ENCODE data around the gene KRTDAP. TPM values are rescaled to one million over a fixed set of nuclear protein-coding genes. Genes with fewer than 3 reads are reported as not detected.

The KRTDAP gene
- polyA plus RNA-seq, 1 donor (not counting 4 experiments of a cell fraction or from before 2014, with no cell fraction given) = 85.4 TPM

DNA sequence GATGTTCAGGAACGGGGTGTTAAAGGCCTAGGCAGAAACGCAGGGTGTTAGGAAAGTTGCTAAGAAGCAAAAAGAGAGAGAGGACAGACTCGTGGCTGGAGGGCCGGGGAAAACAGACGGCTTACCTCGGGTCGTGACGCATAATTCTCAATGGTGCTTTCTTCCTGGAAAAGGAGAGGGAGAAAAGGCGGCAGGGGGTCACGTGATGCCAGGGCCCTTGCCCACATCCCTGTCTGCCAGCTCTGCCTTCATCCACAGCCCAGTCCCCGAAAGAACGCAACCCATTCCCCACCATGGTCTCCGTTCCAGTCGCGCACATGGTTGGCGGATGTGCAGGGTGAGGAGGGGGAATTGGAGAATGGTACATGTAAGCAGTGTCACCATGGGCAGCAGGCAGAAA, 1.6 kb downstream of the KRTDAP start:
- no peaks in the 10 kb centered on the region for H3K79me2 ChIP-seq (ENCODE audit: control insufficient read depth, insufficient read depth, low read length)
- H3K4me3 ChIP-seq (ENCODE audit: control insufficient read depth in 2 of 3, extremely low read depth in 1 of 3, insufficient read depth in 2 of 3, low read depth in 1 of 3, low read length in 3 of 3) = no peak overlapping the region
- FAIRE-seq = no peak
- dilution Hi-C loops (cut with MboI; ENCODE audit: extremely low pct_ligation_motif_present, low sequenced_read_pairs) = no loop called here
- H3K4me1 ChIP-seq (ENCODE audit: control insufficient read depth, extremely low read depth, insufficient read depth, low read length) = peaks cover 6% of the 10 kb centered on the region
- DNase-seq (ENCODE audit: low read depth, low spot score) = no peak
- H3K9me1 ChIP-seq (ENCODE audit: control insufficient read depth, extremely low read depth, insufficient read depth, low read length) = no peaks in the 10 kb centered on the region
- no peak overlapping the region for H2AFZ ChIP-seq (ENCODE audit: control insufficient read depth, low read length)
- H3K36me3 ChIP-seq (ENCODE audit: control insufficient read depth in 2 of 2, extremely low read depth in 1 of 2, insufficient read depth in 2 of 2, low read length in 2 of 2) = no peaks in the 10 kb centered on the region
- H3K9me3 ChIP-seq (ENCODE audit: control insufficient read depth, low read depth, low read length) = no peaks in the 10 kb centered on the region
- TF ChIP-seq EZH2 (IDR thresholded peaks at IDR 0.05; ENCODE audit: low read length) = no peak
- TF ChIP-seq, protein P1, sequence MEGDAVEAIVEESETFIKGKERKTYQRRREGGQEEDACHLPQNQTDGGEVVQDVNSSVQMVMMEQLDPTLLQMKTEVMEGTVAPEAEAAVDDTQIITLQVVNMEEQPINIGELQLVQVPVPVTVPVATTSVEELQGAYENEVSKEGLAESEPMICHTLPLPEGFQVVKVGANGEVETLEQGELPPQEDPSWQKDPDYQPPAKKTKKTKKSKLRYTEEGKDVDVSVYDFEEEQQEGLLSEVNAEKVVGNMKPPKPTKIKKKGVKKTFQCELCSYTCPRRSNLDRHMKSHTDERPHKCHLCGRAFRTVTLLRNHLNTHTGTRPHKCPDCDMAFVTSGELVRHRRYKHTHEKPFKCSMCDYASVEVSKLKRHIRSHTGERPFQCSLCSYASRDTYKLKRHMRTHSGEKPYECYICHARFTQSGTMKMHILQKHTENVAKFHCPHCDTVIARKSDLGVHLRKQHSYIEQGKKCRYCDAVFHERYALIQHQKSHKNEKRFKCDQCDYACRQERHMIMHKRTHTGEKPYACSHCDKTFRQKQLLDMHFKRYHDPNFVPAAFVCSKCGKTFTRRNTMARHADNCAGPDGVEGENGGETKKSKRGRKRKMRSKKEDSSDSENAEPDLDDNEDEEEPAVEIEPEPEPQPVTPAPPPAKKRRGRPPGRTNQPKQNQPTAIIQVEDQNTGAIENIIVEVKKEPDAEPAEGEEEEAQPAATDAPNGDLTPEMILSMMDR (optimal IDR thresholded peaks at IDR 0.05 in 1 of 3, IDR thresholded peaks at IDR 0.05 in 1 of 3, conservative IDR thresholded peaks at IDR 0.05 in 1 of 3; ENCODE audit: extremely low read depth in 1 of 3, insufficient read depth in 2 of 3, low read length in 3 of 3) = no peak
- no peak overlapping the region for H3K27ac ChIP-seq (ENCODE audit: control insufficient read depth, insufficient read depth, low read length)
- no peak overlapping the region for H3K4me2 ChIP-seq (ENCODE audit: control insufficient read depth, extremely low read depth, insufficient read depth, low read depth, low read length)
- H3K9ac ChIP-seq (ENCODE audit: control insufficient read depth, extremely low read depth, insufficient read depth, low read length) = no peak overlapping the region
- H3K27me3 ChIP-seq (ENCODE audit: control insufficient read depth, extremely low read depth, insufficient read depth, low read length) = peaks cover 22% of the 10 kb centered on the region
- H4K20me1 ChIP-seq (ENCODE audit: control insufficient read depth, extremely low read depth, insufficient read depth, low read length) = no peaks in the 10 kb centered on the region

DNA sequence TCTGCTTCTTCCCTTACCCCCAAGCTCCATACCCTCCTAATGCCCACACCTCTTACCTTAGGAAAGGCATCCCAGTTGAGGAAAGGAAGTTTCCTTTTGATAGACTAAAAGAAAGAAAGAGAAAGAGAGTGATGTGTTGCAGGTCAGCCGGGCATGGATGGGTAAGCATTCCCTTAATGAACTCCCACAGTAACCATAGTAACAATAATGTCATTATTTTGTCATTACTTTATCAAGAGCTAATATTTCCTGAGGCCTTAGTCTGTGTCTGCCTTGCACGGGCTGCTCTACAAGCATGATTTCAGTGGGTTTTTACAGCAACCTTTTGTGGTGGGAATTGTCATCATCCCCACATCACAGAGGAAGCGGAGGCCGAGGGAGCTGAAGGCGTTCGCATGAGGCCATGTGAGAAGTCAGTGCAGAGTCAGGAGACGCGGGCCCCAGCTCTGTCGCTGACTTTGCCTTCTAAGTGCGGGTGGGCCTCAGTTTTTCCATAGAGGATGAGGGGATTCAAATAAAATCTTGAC, 2.5 kb downstream of the KRTDAP start:
- H3K36me3 ChIP-seq (ENCODE audit: control insufficient read depth in 2 of 2, extremely low read depth in 1 of 2, insufficient read depth in 2 of 2, low read length in 2 of 2) = no peaks in the 10 kb centered on the region
- H3K27me3 ChIP-seq (ENCODE audit: control insufficient read depth, extremely low read depth, insufficient read depth, low read length) = peaks cover 20% of the 10 kb centered on the region
- no peaks in the 10 kb centered on the region for H3K79me2 ChIP-seq (ENCODE audit: control insufficient read depth, insufficient read depth, low read length)
- FAIRE-seq = no peak
- no peak overlapping the region for H3K4me2 ChIP-seq (ENCODE audit: control insufficient read depth, extremely low read depth, insufficient read depth, low read depth, low read length)
- TF ChIP-seq, protein P1 (optimal IDR thresholded peaks at IDR 0.05 in 1 of 3, IDR thresholded peaks at IDR 0.05 in 1 of 3, conservative IDR thresholded peaks at IDR 0.05 in 1 of 3; ENCODE audit: extremely low read depth in 1 of 3, insufficient read depth in 2 of 3, low read length in 3 of 3) = no peak
- no peak for TF ChIP-seq EZH2 (IDR thresholded peaks at IDR 0.05; ENCODE audit: low read length)
- H3K4me3 ChIP-seq (ENCODE audit: control insufficient read depth in 2 of 3, extremely low read depth in 1 of 3, insufficient read depth in 2 of 3, low read depth in 1 of 3, low read length in 3 of 3) = no peak overlapping the region
- H3K9me1 ChIP-seq (ENCODE audit: control insufficient read depth, extremely low read depth, insufficient read depth, low read length) = no peaks in the 10 kb centered on the region
- no peaks in the 10 kb centered on the region for H4K20me1 ChIP-seq (ENCODE audit: control insufficient read depth, extremely low read depth, insufficient read depth, low read length)
- H3K9me3 ChIP-seq (ENCODE audit: control insufficient read depth, low read depth, low read length) = no peaks in the 10 kb centered on the region
- dilution Hi-C loops (cut with MboI; ENCODE audit: extremely low pct_ligation_motif_present, low sequenced_read_pairs) = no loop called here
- H2AFZ ChIP-seq (ENCODE audit: control insufficient read depth, low read length) = no peak overlapping the region
- H3K9ac ChIP-seq (ENCODE audit: control insufficient read depth, extremely low read depth, insufficient read depth, low read length) = no peak overlapping the region
- no peak overlapping the region for H3K27ac ChIP-seq (ENCODE audit: control insufficient read depth, insufficient read depth, low read length)
- DNase-seq (ENCODE audit: low read depth, low spot score) = no peak
- H3K4me1 ChIP-seq (ENCODE audit: control insufficient read depth, extremely low read depth, insufficient read depth, low read length) = no peaks in the 10 kb centered on the region

All from keratinocyte (primary cell).